WTC11 (cell line): Measurements from ENCODE around the gene RUNX2. TPM values are rescaled to one million over a fixed set of nuclear protein-coding genes. Genes with fewer than 3 reads are reported as not detected.

ENCODE experiments used
- ATAC-seq: fragments of 200-7000 bp; cut with Tn5 transposase; 2 replicates; pipeline ENCODE4 v1.10.0; 2021; ENCODE audit warnings: mild to moderate bottlenecking, moderate library complexity
- CTCF ChIA-PET: fragments of 300-600 bp; sonication (Branson Sonifier 250); formaldehyde crosslinking; loops from one replicate; lab custom pipeline; 2021; ENCODE audit warnings: antibody characterized with exemption; lab: Charles Lee
- POLR2A ChIA-PET: fragments of 350-600 bp; sonication (Branson Sonifier 250); formaldehyde crosslinking; loops from one replicate; lab custom pipeline; 2021; ENCODE audit warnings: antibody characterized with exemption; lab: Charles Lee
- DNase-seq: peaks from one replicate; pipeline ENCODE4 v3.0.0; 2021; ENCODE audit warnings: low spot score
- H3K27ac Mint-ChIP-seq: 2 replicates; pipeline ENCODE4 v1.8.0; 2021; ENCODE audit warnings: mixed read lengths
- H3K27me3 Mint-ChIP-seq: 2 replicates; pipeline ENCODE4 v1.8.0; 2021; ENCODE audit warnings: low read depth, mild to moderate bottlenecking, moderate library complexity, mixed read lengths
- H3K36me3 Mint-ChIP-seq: 2 replicates; pipeline ENCODE4 v1.8.0; 2021; ENCODE audit warnings: mixed read lengths
- H3K4me1 Mint-ChIP-seq: 2 replicates; pipeline ENCODE4 v1.8.0; 2022; ENCODE audit warnings: mixed read lengths
- H3K4me3 Mint-ChIP-seq: 2 replicates; pipeline ENCODE4 v1.8.0; 2021; ENCODE audit warnings: mild to moderate bottlenecking, moderate library complexity, mixed read lengths
- H3K9me3 Mint-ChIP-seq: 2 replicates; pipeline ENCODE4 v1.8.0; 2021; ENCODE audit warnings: mixed read lengths
- AR ChIP-seq: fragments of 250-450 bp; sonication (Bioruptor Pico); IDR thresholded peaks from 2 replicates; pipeline ENCODE4 v1.9.0; 2021; ENCODE audit warnings: mild to moderate bottlenecking
- ATF1 ChIP-seq: sonication (generic); formaldehyde crosslinking; IDR thresholded peaks from 2 replicates; pipeline ENCODE4 v1.8.1; 2023; ENCODE audit warnings: mild to moderate bottlenecking, moderate library complexity, missing genetic modification reagents
- ATF6 ChIP-seq: sonication (generic); formaldehyde crosslinking; IDR thresholded peaks from 2 replicates; pipeline ENCODE4 v1.8.1; 2023; ENCODE audit warnings: mild to moderate bottlenecking, missing genetic modification reagents
- CREB1 ChIP-seq: sonication (generic); formaldehyde crosslinking; IDR thresholded peaks from 2 replicates; pipeline ENCODE4 v1.8.0; 2023; ENCODE audit warnings: mild to moderate bottlenecking, missing genetic modification reagents
- CREM ChIP-seq: sonication (generic); formaldehyde crosslinking; IDR thresholded peaks from 2 replicates; pipeline ENCODE4 v1.8.1; 2022; ENCODE audit warnings: mild to moderate bottlenecking, missing genetic modification reagents, moderate library complexity
- E2F4 ChIP-seq: sonication (generic); formaldehyde crosslinking; IDR thresholded peaks from 2 replicates; pipeline ENCODE4 v1.8.1; 2022; ENCODE audit warnings: low read depth, mild to moderate bottlenecking, moderate library complexity, missing genetic modification reagents, borderline replicate concordance
- ELF4 ChIP-seq: sonication (generic); formaldehyde crosslinking; IDR thresholded peaks from 2 replicates; pipeline ENCODE4 v1.8.1; 2022; ENCODE audit warnings: low read depth, mild to moderate bottlenecking, moderate library complexity, missing genetic modification reagents
- EMX1 ChIP-seq: fragments of 250-450 bp; sonication (Bioruptor Pico); IDR thresholded peaks from 2 replicates; pipeline ENCODE4 v1.8.0; 2021; ENCODE audit warnings: mild to moderate bottlenecking
- ETV6 ChIP-seq: sonication (generic); formaldehyde crosslinking; IDR thresholded peaks from 2 replicates; pipeline ENCODE4 v1.8.1; 2022; ENCODE audit warnings: mild to moderate bottlenecking, missing genetic modification reagents
- IRF2 ChIP-seq: sonication (generic); formaldehyde crosslinking; IDR thresholded peaks from 2 replicates; pipeline ENCODE4 v1.8.0; 2022; ENCODE audit warnings: low read depth, missing genetic modification reagents, borderline replicate concordance
- NFATC4 ChIP-seq: fragments of 250-450 bp; sonication (Bioruptor Pico); IDR thresholded peaks from 2 replicates; pipeline ENCODE4 v1.9.0; 2021; ENCODE audit warnings: mild to moderate bottlenecking
- PRDM15 ChIP-seq: sonication (generic); formaldehyde crosslinking; IDR thresholded peaks from 2 replicates; pipeline ENCODE4 v1.8.0; 2022; ENCODE audit warnings: missing genetic modification reagents
- PREB ChIP-seq: sonication (generic); formaldehyde crosslinking; IDR thresholded peaks from 2 replicates; pipeline ENCODE4 v1.8.1; 2022; ENCODE audit warnings: mild to moderate bottlenecking, missing genetic modification reagents, moderate library complexity, borderline replicate concordance
- PRRX2 ChIP-seq: fragments of 250-450 bp; sonication (Bioruptor Pico); IDR thresholded peaks from 2 replicates; pipeline ENCODE4 v1.8.0; 2021; ENCODE audit warnings: mild to moderate bottlenecking
- RELA ChIP-seq: sonication (generic); formaldehyde crosslinking; IDR thresholded peaks from 2 replicates; pipeline ENCODE4 v1.8.1; 2022; ENCODE audit warnings: missing genetic modification reagents, mild to moderate bottlenecking, borderline replicate concordance
- SP1 ChIP-seq: sonication (generic); formaldehyde crosslinking; conservative IDR thresholded peaks from 2 replicates; pipeline ENCODE4 v1.8.1; 2022; ENCODE audit warnings: missing genetic modification reagents
- TEAD1 ChIP-seq: sonication (generic); formaldehyde crosslinking; IDR thresholded peaks from 2 replicates; pipeline ENCODE4 v1.8.0; 2022; ENCODE audit warnings: mild to moderate bottlenecking, missing genetic modification reagents
- ZBTB21 ChIP-seq: sonication (generic); formaldehyde crosslinking; IDR thresholded peaks from 2 replicates; pipeline ENCODE4 v1.8.1; 2023; ENCODE audit warnings: mild to moderate bottlenecking, missing genetic modification reagents, borderline replicate concordance
- ZNF281 ChIP-seq: sonication (generic); formaldehyde crosslinking; IDR thresholded peaks from 2 replicates; pipeline ENCODE4 v1.8.0; 2023; ENCODE audit warnings: mild to moderate bottlenecking, missing genetic modification reagents
- total RNA-seq: library from RNA; stranded (reverse); gene quantifications from 3 replicates; pipeline ENCODE4 v1.2.3, GENCODE V29; 2021

RUNX2 gene
- total RNA-seq, 1 experiment from 2014 or later, result 0.28 TPM

GRCh38 chr6:45289751-45290514 lies 38.2 kb upstream of the RUNX2 start:
- peaks cover 19% of the 10 kb centered on the region for H3K36me3 Mint-ChIP-seq
- ATAC-seq, result no peak

DNA sequence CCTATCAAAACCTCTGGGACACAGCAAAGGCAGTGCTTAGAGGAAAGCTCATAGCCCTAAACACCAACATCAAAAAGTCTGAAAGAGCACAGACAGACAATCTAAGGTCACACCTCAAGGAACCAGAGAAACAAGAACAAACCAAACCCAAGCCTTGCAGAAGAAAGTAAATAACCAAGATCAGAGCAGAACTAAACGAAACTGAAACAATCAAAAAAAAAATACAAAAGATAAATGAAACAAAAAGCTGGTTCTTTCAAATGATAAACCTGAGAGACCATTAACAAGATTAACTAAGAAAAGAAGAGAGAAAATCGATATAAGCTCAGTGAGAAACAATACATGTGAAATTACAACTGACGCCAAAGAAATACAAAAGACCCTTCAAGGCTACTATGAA lies 34.8 kb upstream of the RUNX2 start:
- H3K27ac Mint-ChIP-seq, result peak overlapping the region; percentile 35
- DNase-seq (no peak), ATAC-seq (no peak)
- H3K4me3 Mint-ChIP-seq, result no peak overlapping the region
- H3K36me3 Mint-ChIP-seq, result peaks cover 2% of the 10 kb centered on the region; the same call in 1 of the 2 replicates
- H3K4me1 Mint-ChIP-seq, result peaks cover 9% of the 10 kb centered on the region
- H3K9me3 Mint-ChIP-seq, result peaks cover 20% of the 10 kb centered on the region
- H3K27me3 Mint-ChIP-seq, result no peaks in the 10 kb centered on the region
- POLR2A ChIA-PET, result no interaction called here
- CTCF ChIA-PET, result no interaction called here
- TF ChIP-seq ATF1, result no peak
- no peak for TF ChIP-seq PREB (CRISPR knock-in tag)
- no peak for TF ChIP-seq ELF4 (CRISPR knock-in tag)
- TF ChIP-seq E2F4 (CRISPR knock-in tag), result no peak
- no peak for TF ChIP-seq PRDM15 (CRISPR knock-in tag)
- TF ChIP-seq ZNF281 (CRISPR knock-in tag), result no peak

More at GRCh38 chr6:45289751-45290514, 38.2 kb upstream of the RUNX2 start:
- ChIA-PET POLR2A (no interaction called here), CTCF (no interaction called here)
- TF ChIP-seq IRF2 (CRISPR knock-in tag) (no peak), CREB1 (CRISPR knock-in tag) (no peak), PRRX2 (no peak), RELA (CRISPR knock-in tag) (no peak), ATF6 (CRISPR knock-in tag) (no peak), TEAD1 (CRISPR knock-in tag) (no peak), EMX1 (CRISPR knock-in tag) (no peak), AR (CRISPR knock-in tag) (no peak), ZBTB21 (CRISPR knock-in tag) (no peak), ETV6 (CRISPR knock-in tag) (no peak), SP1 (CRISPR knock-in tag) (no peak), NFATC4 (CRISPR knock-in tag) (no peak), CREM (CRISPR knock-in tag) (no peak)
- DNase-seq, result no peak
- Mint-ChIP-seq H3K9me3 (peaks cover 23% of the 10 kb centered on the region), H3K4me1 (peaks cover 9% of the 10 kb centered on the region), H3K4me3 (no peak overlapping the region), H3K27ac (no peak overlapping the region), H3K27me3 (no peaks in the 10 kb centered on the region)
